Mammary epithelial cell (primary cell): ENCODE measurements around the gene PSPN.
A peak's percentile ranks its signal among the peaks of the same experiment; 100 is the strongest.

Source experiments
- CTCF ChIP-seq, 2 donors: IDR thresholded peaks in 1 of 2; conservative IDR thresholded peaks in 1 of 2; 2 replicates each; pipeline ENCODE4 v1.5.1; 2011 to 2012; ENCODE audit warnings: inconsistent platforms in 2 of 2, low read length in 2 of 2, mild to moderate bottlenecking in 2 of 2, control low read depth in 1 of 2, low read depth in 1 of 2; ENCODE audit not compliant: insufficient read depth in 1 of 2; ENCODE audit errors: extremely low read depth in 1 of 2
- EZH2 ChIP-seq: IDR thresholded peaks from 2 replicates; pipeline ENCODE4 v1.6.1; 2012; ENCODE audit warnings: low read length, inconsistent platforms, borderline replicate concordance

DNA sequence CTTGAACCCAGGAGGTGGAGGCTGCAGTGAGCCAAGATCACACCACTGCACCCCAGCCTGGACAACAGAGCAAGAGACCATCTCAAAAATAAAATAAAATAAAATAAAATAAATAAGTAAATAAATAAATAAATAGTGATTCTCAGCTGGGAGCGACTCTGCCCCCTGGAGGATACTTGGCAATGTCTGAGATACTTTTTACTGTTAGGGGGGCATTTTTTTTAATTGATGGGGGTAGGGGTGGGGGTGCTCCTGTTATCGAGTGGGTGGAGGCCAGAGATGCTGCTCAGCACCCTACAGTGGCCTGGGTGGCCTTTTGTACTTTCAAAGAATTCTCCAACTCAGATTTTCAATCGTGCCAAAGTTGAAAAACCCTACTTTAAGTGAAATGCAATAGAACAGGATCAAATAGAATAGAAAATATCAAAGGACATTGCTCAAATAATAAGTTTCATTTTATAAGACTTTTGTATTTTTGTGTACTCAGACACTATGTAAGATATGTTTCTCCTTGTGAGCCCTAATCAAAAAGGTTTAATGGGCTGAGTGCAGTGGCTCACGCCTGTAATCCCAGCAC lies 21.5 kb downstream of the PSPN start:
- TF ChIP-seq CTCF (conservative IDR thresholded peaks at IDR 0.05 in 1 of 2, IDR thresholded peaks at IDR 0.05 in 1 of 2; ENCODE audit: extremely low read depth in 1 of 2, insufficient read depth in 1 of 2, low read depth in 1 of 2, low read length in 2 of 2) (peak; percentile 28 to 53), EZH2 (no peak)
